ENCODE results near the gene FHIT. TPM values are rescaled to one million over a fixed set of nuclear protein-coding genes. Genes with fewer than 3 reads are reported as not detected.

The FHIT gene
- total and polyA plus RNA-seq, 2 of the 4 experiments (the other 2 are of a cell fraction): 0.07 TPM; not detected in 1

DNA sequence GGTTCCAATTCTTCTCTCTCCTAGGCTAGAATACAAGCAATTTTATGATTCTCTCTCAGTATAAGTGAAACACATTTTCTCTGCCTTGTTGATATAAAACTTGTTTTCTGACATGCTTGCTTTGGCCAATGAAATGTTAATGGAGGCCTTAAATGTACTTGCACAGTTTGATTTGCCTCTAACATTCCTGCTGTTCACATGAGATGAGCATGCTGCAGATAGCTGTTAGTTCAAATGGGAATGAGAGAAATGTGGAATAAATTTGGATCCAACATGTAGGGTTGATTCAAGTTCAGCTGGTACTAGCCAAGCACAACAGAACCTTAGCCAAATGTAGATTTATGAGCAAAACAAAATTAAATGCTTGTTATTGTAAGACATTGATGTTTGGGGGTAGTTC is 32.6 kb upstream of the FHIT start:
- Histone ChIP-seq H3K9ac (ENCODE audit: low read depth, low read length) (no peak overlapping the region), H4K20me1 (ENCODE audit: insufficient read depth, low read length) (no peaks in the 10 kb centered on the region), H3K79me1 (ENCODE audit: low read depth in 1 of 2, low read length in 2 of 2) (no peaks in the 10 kb centered on the region), H3K18ac (ENCODE audit: low read depth, low read length) (no peak overlapping the region), H3K4me1 (ENCODE audit: control insufficient read depth, insufficient read depth, low read length) (no peaks in the 10 kb centered on the region), H3K9me1 (ENCODE audit: insufficient read depth, low read length) (no peaks in the 10 kb centered on the region), H3K4me3 (ENCODE audit: insufficient read depth, low read depth, low read length) (no peak overlapping the region), H2AK5ac (ENCODE audit: low read depth, low read length) (no peak overlapping the region), H3K27ac (ENCODE audit: insufficient read depth, low read length) (no peak overlapping the region), H3K56ac (ENCODE audit: extremely low read depth, insufficient read depth, low read length) (no peak overlapping the region), H3K9me3 (ENCODE audit: control insufficient read depth, insufficient read depth, low read length) (no peaks in the 10 kb centered on the region), H2AK9ac (replicated peaks; ENCODE audit: low read depth, low read length, poor library complexity) (no peak overlapping the region), H2AFZ (replicated peaks; ENCODE audit: low read length, poor library complexity) (no peak overlapping the region), H4K8ac (ENCODE audit: low read depth in 2 of 2, low read length in 2 of 2) (no peak overlapping the region), H2BK5ac (ENCODE audit: low read depth, low read length, poor library complexity, severe bottlenecking) (no peak overlapping the region), H3K27me3 (ENCODE audit: control insufficient read depth, insufficient read depth, low read length) (no peaks in the 10 kb centered on the region), H3K4ac (ENCODE audit: low read depth, low read length) (no peak overlapping the region), H3K4me2 (ENCODE audit: low read depth, low read length) (no peak overlapping the region), H3K36me3 (ENCODE audit: control insufficient read depth, insufficient read depth, low read length) (no peaks in the 10 kb centered on the region), H4K5ac (ENCODE audit: low read depth, low read length) (no peak overlapping the region), H2BK20ac (ENCODE audit: low read depth, low read length) (no peak overlapping the region), H3K23ac (ENCODE audit: low read depth, low read length) (no peak overlapping the region), H2BK120ac (ENCODE audit: low read depth, low read length) (no peak overlapping the region), H2BK15ac (ENCODE audit: low read depth, low read length) (no peak overlapping the region), H3K14ac (replicated peaks; ENCODE audit: low read depth, low read length) (no peak overlapping the region), H4K91ac (ENCODE audit: insufficient read depth, low read depth, low read length) (no peak overlapping the region)
- CTCF ChIA-PET: no interaction called here
- BruUV-seq (replicated peaks): no TSS peak
- no peak for DNase-seq
- ATAC-seq (ENCODE audit: low read depth): no peak
- no peak for TF ChIP-seq MAZ (IDR thresholded peaks at IDR 0.05; ENCODE audit: borderline replicate concordance, low read depth, low read length)
- no peak for TF ChIP-seq RAD21 (IDR thresholded peaks at IDR 0.05; ENCODE audit: low read length)
- TF ChIP-seq MAFK (IDR thresholded peaks at IDR 0.05; ENCODE audit: low read depth, low read length): no peak
- TF ChIP-seq, protein P1, sequence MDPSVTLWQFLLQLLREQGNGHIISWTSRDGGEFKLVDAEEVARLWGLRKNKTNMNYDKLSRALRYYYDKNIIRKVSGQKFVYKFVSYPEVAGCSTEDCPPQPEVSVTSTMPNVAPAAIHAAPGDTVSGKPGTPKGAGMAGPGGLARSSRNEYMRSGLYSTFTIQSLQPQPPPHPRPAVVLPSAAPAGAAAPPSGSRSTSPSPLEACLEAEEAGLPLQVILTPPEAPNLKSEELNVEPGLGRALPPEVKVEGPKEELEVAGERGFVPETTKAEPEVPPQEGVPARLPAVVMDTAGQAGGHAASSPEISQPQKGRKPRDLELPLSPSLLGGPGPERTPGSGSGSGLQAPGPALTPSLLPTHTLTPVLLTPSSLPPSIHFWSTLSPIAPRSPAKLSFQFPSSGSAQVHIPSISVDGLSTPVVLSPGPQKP (IDR thresholded peaks at IDR 0.05; ENCODE audit: borderline replicate concordance, low read depth, low read length): no peak
- no peak for TF ChIP-seq FOS (IDR thresholded peaks at IDR 0.05; ENCODE audit: low read depth, low read length)
- TF ChIP-seq, protein P2, sequence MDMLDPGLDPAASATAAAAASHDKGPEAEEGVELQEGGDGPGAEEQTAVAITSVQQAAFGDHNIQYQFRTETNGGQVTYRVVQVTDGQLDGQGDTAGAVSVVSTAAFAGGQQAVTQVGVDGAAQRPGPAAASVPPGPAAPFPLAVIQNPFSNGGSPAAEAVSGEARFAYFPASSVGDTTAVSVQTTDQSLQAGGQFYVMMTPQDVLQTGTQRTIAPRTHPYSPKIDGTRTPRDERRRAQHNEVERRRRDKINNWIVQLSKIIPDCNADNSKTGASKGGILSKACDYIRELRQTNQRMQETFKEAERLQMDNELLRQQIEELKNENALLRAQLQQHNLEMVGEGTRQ (IDR thresholded peaks at IDR 0.05; ENCODE audit: low read depth, low read length): no peak
- TF ChIP-seq RCOR1 (IDR thresholded peaks at IDR 0.05; ENCODE audit: insufficient replicate concordance, low read length): no peak
- TF ChIP-seq MXI1 (IDR thresholded peaks at IDR 0.05; ENCODE audit: borderline replicate concordance, low read depth, low read length): no peak
- TF ChIP-seq RFX5 (IDR thresholded peaks at IDR 0.05; ENCODE audit: low read depth, low read length): no peak
- TF ChIP-seq CEBPB (IDR thresholded peaks at IDR 0.05; ENCODE audit: low read depth, low read length): no peak
- no peak for TF ChIP-seq CHD1 (IDR thresholded peaks at IDR 0.05; ENCODE audit: low read depth, low read length)
- no peak for TF ChIP-seq NFE2L2 (IDR thresholded peaks at IDR 0.05; ENCODE audit: low read depth, low read length)
- TF ChIP-seq POLR2A (IDR thresholded peaks at IDR 0.05; ENCODE audit: low read depth, low read length): no peak
- TF ChIP-seq BHLHE40 (IDR thresholded peaks at IDR 0.05; ENCODE audit: low read depth, low read length): no peak
- no peak for TF ChIP-seq SMC3 (IDR thresholded peaks at IDR 0.05; ENCODE audit: low read depth, low read length)
- no peak for TF ChIP-seq CTCF (conservative IDR thresholded peaks at IDR 0.05; ENCODE audit: low read depth, low read length)
- intact Hi-C loops (cut with micrococcal nuclease): no loop called here
- in situ Hi-C loops (cut with MboI; ENCODE audit: low sequenced_read_pairs): no loop called here
- dilution Hi-C loops (cut with HindIII; ENCODE audit: low sequenced_read_pairs, unreplicated experiment): no loop called here
- POLR2A ChIA-PET (ENCODE audit: unreplicated experiment): no interaction called here
